ENCODE results near the gene TBPL2. TPM values are rescaled to one million over a fixed set of nuclear protein-coding genes. Genes with fewer than 3 reads are reported as not detected.

The TBPL2 gene
- total RNA-seq, 6 experiments from 2014 or later, result not detected

- Histone ChIP-seq H3K27ac (no peak overlapping the region), H3K4me3 (no peak overlapping the region), H3K27me3 (no peaks in the 10 kb centered on the region), H3K9me3 (no peaks in the 10 kb centered on the region), H3K36me3 (no peaks in the 10 kb centered on the region), H3K4me1 (no peaks in the 10 kb centered on the region)
- WGBS (ENCODE audit: insufficient coverage, low coverage, low lambda C conversion rate, missing lambda C conversion rate), result 46% methylated on average over 6 of the region's 6 CpGs
- TF ChIP-seq POLR2A (IDR thresholded peaks at IDR 0.05), result no peak
- no peak for TF ChIP-seq CTCF (IDR thresholded peaks at IDR 0.05)
- DNase-seq, result no peak
- ATAC-seq, result peak in 1 of 4 donors; percentile 35
- intact Hi-C loops (cut with DNase I), result no loop called here
Measured at GRCh38 chr14:55418411-55418810, 22.0 kb downstream of the TBPL2 start.

- no peaks in the 10 kb centered on the region for H3K27me3 ChIP-seq
- intact Hi-C loops (cut with DNase I), result no loop called here
- TF ChIP-seq CTCF (IDR thresholded peaks at IDR 0.05) (no peak), POLR2A (IDR thresholded peaks at IDR 0.05) (no peak)
- H3K27ac ChIP-seq, result no peak overlapping the region
- no peaks in the 10 kb centered on the region for H3K4me1 ChIP-seq
- no peak overlapping the region for H3K4me3 ChIP-seq
- no peak for ATAC-seq
- DNase-seq, result no peak
- no peaks in the 10 kb centered on the region for H3K36me3 ChIP-seq
- H3K9me3 ChIP-seq, result no peaks in the 10 kb centered on the region
Measured at GRCh38 chr14:55417955-55418354, 22.5 kb downstream of the TBPL2 start.

- Histone ChIP-seq H3K27ac (no peak overlapping the region), H3K4me1 (peaks cover 0 to 4% (median 0%) of the 10 kb centered on the region in 4 donors), H3K36me3 (no peaks in the 10 kb centered on the region), H3K4me3 (no peak overlapping the region), H3K27me3 (no peaks in the 10 kb centered on the region), H3K9me3 (no peaks in the 10 kb centered on the region)
- TF ChIP-seq CTCF (IDR thresholded peaks at IDR 0.05), result peak in 2 of 4 donors; percentile 8 to 20
- no peak for TF ChIP-seq POLR2A (IDR thresholded peaks at IDR 0.05)
- 27% methylated on average over 5 of the region's 5 CpGs for WGBS (ENCODE audit: insufficient coverage, low coverage, low lambda C conversion rate, missing lambda C conversion rate)
- intact Hi-C loops (cut with DNase I), result no loop called here
- ATAC-seq (no peak), DNase-seq (no peak)
Measured at GRCh38 chr14:55416866-55417265, 23.6 kb downstream of the TBPL2 start.

- intact Hi-C loops (cut with DNase I), result no loop called here
- TF ChIP-seq CTCF (IDR thresholded peaks at IDR 0.05) (no peak), POLR2A (IDR thresholded peaks at IDR 0.05) (no peak)
- no peaks in the 10 kb centered on the region for H3K9me3 ChIP-seq
- no peaks in the 10 kb centered on the region for H3K36me3 ChIP-seq
- DNase-seq, result no peak
- no peak overlapping the region for H3K4me3 ChIP-seq
- no peak overlapping the region for H3K27ac ChIP-seq
- WGBS (ENCODE audit: insufficient coverage, low coverage, low lambda C conversion rate, missing lambda C conversion rate), result 69% methylated on average over 3 of the region's 3 CpGs
- no peak for ATAC-seq
- H3K27me3 ChIP-seq, result no peaks in the 10 kb centered on the region
- H3K4me1 ChIP-seq, result peaks cover 0 to 14% (median 4%) of the 10 kb centered on the region in 4 donors
Measured at GRCh38 chr14:55414551-55414950, 25.9 kb downstream of the TBPL2 start.

GRCh38 chr14:55412676-55413075 is 27.7 kb downstream of the TBPL2 start:
- no peak for DNase-seq
- no peak for TF ChIP-seq POLR2A (IDR thresholded peaks at IDR 0.05)
- Histone ChIP-seq H3K36me3 (no peaks in the 10 kb centered on the region), H3K9me3 (no peaks in the 10 kb centered on the region), H3K27ac (no peak overlapping the region), H3K4me1 (peaks cover 0 to 14% (median 4%) of the 10 kb centered on the region in 4 donors), H3K4me3 (peak overlapping the region in 1 of 3 donors; percentile 85), H3K27me3 (no peaks in the 10 kb centered on the region)
- intact Hi-C loops (cut with DNase I), result no loop called here
- no peak for ATAC-seq
- WGBS (ENCODE audit: insufficient coverage, low coverage, low lambda C conversion rate, missing lambda C conversion rate), result 81% methylated on average over 5 of the region's 5 CpGs

Measured in right lobe of liver (tissue), 6 donors.